Suprapubic skin (tissue), 3 donors: ENCODE data around the gene VWDE.

Experiments used
- POLR2A ChIP-seq, 2 donors: fragments of 450-650 bp; IDR thresholded peaks; one replicate each; pipeline ENCODE4 v1.6.1; 2017; ENCODE audit warnings: antibody characterized with exemption in 2 of 2, mild to moderate bottlenecking in 2 of 2, moderate library complexity in 2 of 2
- TF ChIP-seq, protein P1 (sequence below), 2 donors: fragments of 200-600 bp in 1 of 2; fragments of 450-650 bp in 1 of 2; sonication (generic) in 1 of 2; IDR thresholded peaks; one replicate each; pipeline ENCODE4 v1.5.1; 2016 to 2019; ENCODE audit warnings: antibody characterized with exemption in 2 of 2, mild to moderate bottlenecking in 1 of 2, moderate library complexity in 1 of 2

DNA sequence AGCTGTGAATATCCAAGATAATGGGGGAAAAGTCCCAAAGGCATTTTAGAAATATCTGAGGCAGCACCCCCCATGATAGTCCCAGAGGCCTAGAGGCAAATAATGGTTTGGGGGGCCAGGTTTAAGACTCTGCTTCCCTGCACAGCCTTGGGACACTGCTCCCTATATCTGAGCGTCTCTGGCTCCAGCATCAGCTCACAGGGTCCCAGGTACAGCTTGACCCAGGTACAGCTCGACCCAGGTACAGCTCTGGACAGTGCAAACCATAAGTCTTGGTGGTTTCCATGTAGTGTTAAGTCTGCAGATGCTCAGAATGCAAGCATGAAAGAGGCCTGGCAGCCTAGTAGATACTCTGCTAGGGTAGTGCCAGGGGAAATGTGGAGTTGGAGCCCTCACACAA lies 47.0 kb upstream of the VWDE start:
- no peak for TF ChIP-seq POLR2A (IDR thresholded peaks at IDR 0.05)
- TF ChIP-seq, protein P1, sequence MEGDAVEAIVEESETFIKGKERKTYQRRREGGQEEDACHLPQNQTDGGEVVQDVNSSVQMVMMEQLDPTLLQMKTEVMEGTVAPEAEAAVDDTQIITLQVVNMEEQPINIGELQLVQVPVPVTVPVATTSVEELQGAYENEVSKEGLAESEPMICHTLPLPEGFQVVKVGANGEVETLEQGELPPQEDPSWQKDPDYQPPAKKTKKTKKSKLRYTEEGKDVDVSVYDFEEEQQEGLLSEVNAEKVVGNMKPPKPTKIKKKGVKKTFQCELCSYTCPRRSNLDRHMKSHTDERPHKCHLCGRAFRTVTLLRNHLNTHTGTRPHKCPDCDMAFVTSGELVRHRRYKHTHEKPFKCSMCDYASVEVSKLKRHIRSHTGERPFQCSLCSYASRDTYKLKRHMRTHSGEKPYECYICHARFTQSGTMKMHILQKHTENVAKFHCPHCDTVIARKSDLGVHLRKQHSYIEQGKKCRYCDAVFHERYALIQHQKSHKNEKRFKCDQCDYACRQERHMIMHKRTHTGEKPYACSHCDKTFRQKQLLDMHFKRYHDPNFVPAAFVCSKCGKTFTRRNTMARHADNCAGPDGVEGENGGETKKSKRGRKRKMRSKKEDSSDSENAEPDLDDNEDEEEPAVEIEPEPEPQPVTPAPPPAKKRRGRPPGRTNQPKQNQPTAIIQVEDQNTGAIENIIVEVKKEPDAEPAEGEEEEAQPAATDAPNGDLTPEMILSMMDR (IDR thresholded peaks at IDR 0.05) = no peak
